CD14-positive monocyte (primary cell): ENCODE measurements around the gene MTA2. TPM values are rescaled to one million over a fixed set of nuclear protein-coding genes. Genes with fewer than 3 reads are reported as not detected.

Source experiments
- DNase-seq, 3 donors: peaks; one replicate each; pipeline ENCODE4 v3.0.0-alpha.2; 2011 to 2022
- H2AFZ ChIP-seq: 2 replicates; pipeline ENCODE4 v1.6.0; 2012; ENCODE audit warnings: mild to moderate bottlenecking, low read depth, low read length, inconsistent platforms; ENCODE audit not compliant: insufficient read depth, poor library complexity, severe bottlenecking
- H3K27ac ChIP-seq, 2 donors: 1 replicate in 1 of 2; 2 replicates in 1 of 2; pipeline ENCODE4 v1.5.1; 2012 to 2013; ENCODE audit warnings: low read length in 2 of 2, control low read depth in 1 of 2, inconsistent platforms in 1 of 2, low read depth in 1 of 2, mild to moderate bottlenecking in 1 of 2
- H3K27me3 ChIP-seq, 2 donors: one replicate each; pipeline versions ENCODE4 v1.6.0 to v1.6.1; 2011 to 2013; ENCODE audit warnings: low read length in 2 of 2; ENCODE audit not compliant: control insufficient read depth in 2 of 2, insufficient read depth in 2 of 2
- H3K36me3 ChIP-seq, 2 donors: replicated peaks in 1 of 2; 1 replicate in 1 of 2; 2 replicates in 1 of 2; pipeline versions ENCODE4 v1.5.1 to v1.6.1; 2012 to 2013; ENCODE audit warnings: low read length in 2 of 2, control low read depth in 1 of 2, inconsistent platforms in 1 of 2, mild to moderate bottlenecking in 1 of 2; ENCODE audit not compliant: insufficient read depth in 2 of 2, control insufficient read depth in 1 of 2
- H3K4me1 ChIP-seq, 2 donors: 1 replicate in 1 of 2; 2 replicates in 1 of 2; pipeline versions ENCODE4 v1.5.1 to v1.6.1; 2012 to 2013; ENCODE audit warnings: low read length in 2 of 2, control low read depth in 1 of 2, inconsistent platforms in 1 of 2, mild to moderate bottlenecking in 1 of 2, moderate library complexity in 1 of 2; ENCODE audit not compliant: insufficient read depth in 2 of 2, control insufficient read depth in 1 of 2
- H3K4me2 ChIP-seq: replicated peaks from 2 replicates; pipeline ENCODE3; 2012; ENCODE audit warnings: low read length, moderate library complexity, mild to moderate bottlenecking; ENCODE audit not compliant: poor library complexity, severe bottlenecking; ENCODE audit errors: extremely low read depth
- H3K4me3 ChIP-seq, 3 experiments: fragments of 200-600 bp in 1 of 3; sonication (generic) in 1 of 3; replicated peaks in 1 of 3; 1 replicate in 2 of 3; 2 replicates in 1 of 3; pipeline ENCODE4 v1.5.1; 2011 to 2013; ENCODE audit warnings: low read length in 3 of 3, mild to moderate bottlenecking in 3 of 3, control low read depth in 2 of 3, low read depth in 2 of 3, inconsistent platforms in 1 of 3, moderate library complexity in 1 of 3
- H3K79me2 ChIP-seq: 2 replicates; pipeline ENCODE4 v1.6.0; 2012; ENCODE audit warnings: mild to moderate bottlenecking, control low read depth, inconsistent platforms, low read length, moderate library complexity; ENCODE audit not compliant: insufficient read depth
- H3K9ac ChIP-seq: 2 replicates; pipeline ENCODE4 v1.6.0; 2017; ENCODE audit warnings: low read length, mild to moderate bottlenecking; ENCODE audit not compliant: insufficient read depth, poor library complexity, severe bottlenecking
- H3K9me3 ChIP-seq, 2 donors: replicated peaks in 1 of 2; 1 replicate in 1 of 2; 2 replicates in 1 of 2; pipeline versions ENCODE4 v1.5.1 to v1.6.1; 2012 to 2013; ENCODE audit warnings: low read length in 2 of 2, control low read depth in 1 of 2; ENCODE audit not compliant: control insufficient read depth in 1 of 2, insufficient read depth in 1 of 2
- H4K20me1 ChIP-seq: 2 replicates; pipeline ENCODE4 v1.6.0; 2012; ENCODE audit warnings: mild to moderate bottlenecking, low read length, control low read depth, moderate library complexity; ENCODE audit not compliant: insufficient read depth
- H3K27ac Mint-ChIP-seq, 7 donors: one replicate each; pipeline ENCODE4 v1.8.0; 2020; ENCODE audit warnings: mild to moderate bottlenecking in 7 of 7, mixed read lengths in 7 of 7, moderate library complexity in 6 of 7, inconsistent platforms in 2 of 7
- H3K27me3 Mint-ChIP-seq, 3 donors: one replicate each; pipeline ENCODE4 v1.8.0; 2021 to 2022; ENCODE audit warnings: low read depth in 3 of 3, mild to moderate bottlenecking in 3 of 3, mixed read lengths in 3 of 3, moderate library complexity in 3 of 3, inconsistent platforms in 1 of 3
- H3K36me3 Mint-ChIP-seq, 2 donors: one replicate each; pipeline ENCODE4 v1.8.0; 2020; ENCODE audit warnings: mixed read lengths in 2 of 2, inconsistent platforms in 1 of 2, mild to moderate bottlenecking in 1 of 2
- H3K4me1 Mint-ChIP-seq: one replicate; pipeline ENCODE4 v1.8.0; 2020; ENCODE audit warnings: mild to moderate bottlenecking, mixed read lengths
- H3K4me3 Mint-ChIP-seq, 2 donors: one replicate each; pipeline ENCODE4 v1.8.0; 2020; ENCODE audit warnings: mild to moderate bottlenecking in 2 of 2, mixed read lengths in 2 of 2, moderate library complexity in 1 of 2
- H3K9me3 Mint-ChIP-seq, 7 donors: one replicate each; pipeline ENCODE4 v1.8.0; 2020 to 2022; ENCODE audit warnings: mixed read lengths in 7 of 7, mild to moderate bottlenecking in 6 of 7, moderate library complexity in 6 of 7, inconsistent platforms in 2 of 7
- WGBS: methylation state at CpG from one replicate; pipeline ENCODE4 v1.1.5; 2013; ENCODE audit warnings: missing lambda C conversion rate; ENCODE audit not compliant: insufficient coverage; 5-methylcytosine and 5-hydroxymethylcytosine counted together
- intact Hi-C, 2 donors: fragments of 100-400 bp; cut with micrococcal nuclease; formaldehyde crosslinking; loops; one replicate each; pipeline versions ENCODE4 v1.15.0 to v1.15.1; 2023
- polyA plus RNA-seq, 3 donors: library from polyadenylated mRNA; depleted of rRNA in 1 of 3; unstranded in 2 of 3; stranded (reverse) in 1 of 3; fragments of 300-500 nt in 2 of 3; fragments of >200 nt in 1 of 3; fragmentation: Illumina TruSeq in 2 of 3; gene quantifications; 1 replicate in 2 of 3; 2 replicates in 1 of 3; pipeline ENCODE4 v1.2.3, GENCODE V29; 2012 to 2021
- TF ChIP-seq, protein P1 (sequence below): fragments of 200-600 bp; IDR thresholded peaks from one replicate; pipeline ENCODE4 v1.8.0; 2022; ENCODE audit warnings: antibody characterized with exemption, mild to moderate bottlenecking

The MTA2 gene
- polyA plus RNA-seq, 3 donors = 14.0 to 38.6 (median 17.6) TPM

DNA sequence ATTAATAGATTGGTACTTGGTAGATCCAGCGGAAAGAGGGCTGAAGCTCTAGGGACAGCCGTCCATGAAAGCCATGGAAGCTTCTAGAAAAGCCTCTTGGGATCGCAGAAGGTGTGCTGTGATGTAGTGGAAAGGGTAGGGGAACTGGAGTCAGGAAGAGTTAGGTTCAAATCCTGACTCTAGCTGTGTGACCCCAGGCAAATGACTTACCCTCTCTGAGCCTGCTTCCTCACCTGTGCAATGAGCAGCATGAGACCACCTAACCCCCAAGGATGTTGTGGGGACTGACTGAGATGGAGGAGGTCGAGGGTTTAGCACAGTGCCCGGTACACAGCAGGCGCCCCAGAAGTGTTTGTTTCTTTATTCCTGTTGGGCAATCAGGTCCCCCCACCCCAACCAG lies 8.7 kb upstream of the MTA2 start:
- H3K36me3 Mint-ChIP-seq = peaks cover 49 to 55% of the 10 kb centered on the region in 2 donors
- Histone ChIP-seq H3K9ac (no peak overlapping the region), H3K27ac (no peak overlapping the region), H4K20me1 (no peaks in the 10 kb centered on the region), H3K79me2 (peaks cover 16% of the 10 kb centered on the region), H2AFZ (no peak overlapping the region), H3K27me3 (no peaks in the 10 kb centered on the region), H3K9me3 (no peaks in the 10 kb centered on the region), H3K4me2 (peak overlapping the region; percentile 91), H3K4me1 (peaks cover 33 to 41% of the 10 kb centered on the region in 2 donors), H3K4me3 (no peak overlapping the region), H3K36me3 (peaks cover 24 to 47% of the 10 kb centered on the region in 2 donors)
- peak overlapping the region in 2 of 7 donors; percentile 67 to 68 for H3K27ac Mint-ChIP-seq
- TF ChIP-seq, protein P1, sequence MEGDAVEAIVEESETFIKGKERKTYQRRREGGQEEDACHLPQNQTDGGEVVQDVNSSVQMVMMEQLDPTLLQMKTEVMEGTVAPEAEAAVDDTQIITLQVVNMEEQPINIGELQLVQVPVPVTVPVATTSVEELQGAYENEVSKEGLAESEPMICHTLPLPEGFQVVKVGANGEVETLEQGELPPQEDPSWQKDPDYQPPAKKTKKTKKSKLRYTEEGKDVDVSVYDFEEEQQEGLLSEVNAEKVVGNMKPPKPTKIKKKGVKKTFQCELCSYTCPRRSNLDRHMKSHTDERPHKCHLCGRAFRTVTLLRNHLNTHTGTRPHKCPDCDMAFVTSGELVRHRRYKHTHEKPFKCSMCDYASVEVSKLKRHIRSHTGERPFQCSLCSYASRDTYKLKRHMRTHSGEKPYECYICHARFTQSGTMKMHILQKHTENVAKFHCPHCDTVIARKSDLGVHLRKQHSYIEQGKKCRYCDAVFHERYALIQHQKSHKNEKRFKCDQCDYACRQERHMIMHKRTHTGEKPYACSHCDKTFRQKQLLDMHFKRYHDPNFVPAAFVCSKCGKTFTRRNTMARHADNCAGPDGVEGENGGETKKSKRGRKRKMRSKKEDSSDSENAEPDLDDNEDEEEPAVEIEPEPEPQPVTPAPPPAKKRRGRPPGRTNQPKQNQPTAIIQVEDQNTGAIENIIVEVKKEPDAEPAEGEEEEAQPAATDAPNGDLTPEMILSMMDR = no peak
- H3K9me3 Mint-ChIP-seq = peaks cover 0 to 2% (median 0%) of the 10 kb centered on the region in 7 donors
- intact Hi-C loops = loop anchor here in 1 of 2 donors (10.0 kb wide), 1 partner anchor 244 kb away; no protein-coding TSS in a partner anchor
- H3K27me3 Mint-ChIP-seq = peaks cover 0 to 2% (median 0%) of the 10 kb centered on the region in 3 donors
- 84% methylated on average over 2 of the region's 6 CpGs for WGBS
- no peak for DNase-seq
- H3K4me1 Mint-ChIP-seq = peaks cover 41% of the 10 kb centered on the region
- peak overlapping the region in 1 of 2 donors; percentile 51 for H3K4me3 Mint-ChIP-seq

DNA sequence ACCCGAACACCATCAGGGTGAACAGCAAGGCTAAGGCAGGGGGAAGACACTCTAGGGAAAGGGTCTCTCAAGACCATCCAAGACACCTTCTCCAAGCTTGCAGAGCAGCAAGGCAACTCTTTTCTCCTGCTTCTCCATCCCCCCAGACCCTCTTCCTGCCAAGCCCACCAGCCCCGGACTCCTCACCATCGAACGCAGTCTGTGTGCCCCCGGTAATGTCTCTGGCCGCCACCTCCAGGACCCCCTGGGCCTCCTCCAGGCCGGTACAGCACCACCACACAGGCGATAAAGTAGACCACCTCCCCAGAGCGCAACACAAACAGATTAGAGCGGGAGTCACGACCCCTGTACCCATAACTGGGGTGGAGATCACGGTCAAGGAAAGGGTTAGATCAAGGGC lies 7.1 kb upstream of the MTA2 start:
- Histone ChIP-seq H3K4me3 (no peak overlapping the region), H3K9ac (no peak overlapping the region), H3K79me2 (peaks cover 16% of the 10 kb centered on the region), H3K36me3 (peaks cover 30 to 60% of the 10 kb centered on the region in 2 donors), H2AFZ (no peak overlapping the region), H3K4me1 (peaks cover 33 to 41% of the 10 kb centered on the region in 2 donors), H4K20me1 (no peaks in the 10 kb centered on the region), H3K27me3 (no peaks in the 10 kb centered on the region), H3K27ac (no peak overlapping the region), H3K4me2 (no peak overlapping the region), H3K9me3 (no peaks in the 10 kb centered on the region)
- H3K36me3 Mint-ChIP-seq = peaks cover 55 to 64% of the 10 kb centered on the region in 2 donors
- DNase-seq = no peak
- 94% methylated on average over 4 of the region's 12 CpGs for WGBS
- intact Hi-C loops = no loop called here
- peak overlapping the region in 4 of 7 donors; percentile 46 to 97 (median 82) for H3K27ac Mint-ChIP-seq
- TF ChIP-seq, protein P1 = no peak
- peaks cover 0 to 2% (median 0%) of the 10 kb centered on the region in 7 donors for H3K9me3 Mint-ChIP-seq
- no peak overlapping the region for H3K4me3 Mint-ChIP-seq
- H3K27me3 Mint-ChIP-seq = peaks cover 0 to 2% (median 0%) of the 10 kb centered on the region in 3 donors
- peaks cover 38% of the 10 kb centered on the region for H3K4me1 Mint-ChIP-seq
